GM12872 (cell line): ENCODE results near the gene NXN.

Experiments
- CTCF ChIP-seq: IDR thresholded peaks from 3 replicates; pipeline ENCODE4 v1.5.1; 2011; ENCODE audit warnings: low read depth, mild to moderate bottlenecking, low read length, moderate library complexity; ENCODE audit not compliant: insufficient read depth

Gene NXN

GRCh38 chr17:1004769-1005295 is 25.3 kb upstream of the NXN start:
- no peak for TF ChIP-seq CTCF

- no peak for TF ChIP-seq CTCF
Measured at GRCh38 chr17:1003972-1004768, 24.6 kb upstream of the NXN start.

GRCh38 chr17:1003633-1003971 is 24.0 kb upstream of the NXN start:
- TF ChIP-seq CTCF: no peak

GRCh38 chr17:1002771-1003555 is 23.4 kb upstream of the NXN start:
- no peak for TF ChIP-seq CTCF

GRCh38 chr17:1002412-1002753 is 22.8 kb upstream of the NXN start:
- no peak for TF ChIP-seq CTCF

GRCh38 chr17:1001640-1002411 is 22.2 kb upstream of the NXN start:
- no peak for TF ChIP-seq CTCF
